Activated B cell treated with CpG ODN at 0.5 μM for 24 hours (primary cell): ENCODE measurements around the gene OPN4. TPM values are rescaled to one million over a fixed set of nuclear protein-coding genes. Genes with fewer than 3 reads are reported as not detected.
A peak's percentile ranks its signal among the peaks of the same experiment; 100 is the strongest.

Experiments used
- ATAC-seq: fragments of 200-7000 bp; cut with Tn5 transposase; one replicate; pipeline ENCODE4 v1.10.0; 2021; ENCODE audit warnings: low read depth, mild to moderate bottlenecking, moderate library complexity
- CTCF ChIA-PET: fragments of 350-600 bp; sonication (Branson Sonifier 250); formaldehyde crosslinking; loops from one replicate; lab custom pipeline; 2021; ENCODE audit warnings: antibody characterized with exemption; lab: Charles Lee
- POLR2A ChIA-PET: fragments of 350-600 bp; sonication (Branson Sonifier 250); formaldehyde crosslinking; loops from one replicate; lab custom pipeline; 2021; ENCODE audit warnings: antibody characterized with exemption; lab: Charles Lee
- DNase-seq: peaks from one replicate; pipeline ENCODE4 v3.0.0; 2022
- H3K27ac Mint-ChIP-seq: one replicate; pipeline ENCODE4 v1.8.0; 2020; ENCODE audit warnings: mixed read lengths
- H3K27me3 Mint-ChIP-seq: one replicate; pipeline ENCODE4 v1.8.0; 2021; ENCODE audit warnings: mixed read lengths
- H3K36me3 Mint-ChIP-seq: one replicate; pipeline ENCODE4 v1.8.0; 2021; ENCODE audit warnings: low read depth, mixed read lengths
- H3K4me1 Mint-ChIP-seq: one replicate; pipeline ENCODE4 v1.8.0; 2021; ENCODE audit warnings: mixed read lengths
- H3K4me3 Mint-ChIP-seq: one replicate; pipeline ENCODE4 v1.8.0; 2020; ENCODE audit warnings: mild to moderate bottlenecking, mixed read lengths
- H3K9me3 Mint-ChIP-seq: one replicate; pipeline ENCODE4 v1.8.0; 2020; ENCODE audit warnings: mixed read lengths
- CTCF ChIP-seq: fragments of 200-600 bp; IDR thresholded peaks from one replicate; pipeline ENCODE4 v1.8.0; 2022; ENCODE audit warnings: antibody characterized with exemption, mild to moderate bottlenecking
- intact Hi-C: fragments of 100-400 bp; cut with micrococcal nuclease; formaldehyde crosslinking; loops from one replicate; pipeline ENCODE4 v1.15.1; 2024
- total RNA-seq: library from RNA; stranded (reverse); gene quantifications from 2 replicates; pipeline ENCODE4 v1.2.3, GENCODE V29; 2022

Gene OPN4
- not detected in 2 replicates for total RNA-seq

GRCh38 chr10:86654411-86655172 lies at the start of gene OPN4:
Gene OPN4, plus strand, starts transcription at chr10:86654547. Its CDS starts 237 bp downstream, at chr10:86654784.
- intact Hi-C loops, result no loop called here
- H3K9me3 Mint-ChIP-seq, result no peaks in the 10 kb centered on the region
- no peak for ATAC-seq
- TF ChIP-seq CTCF, result no peak
- peak; percentile 4 for DNase-seq
- no peaks in the 10 kb centered on the region for H3K36me3 Mint-ChIP-seq
- H3K27me3 Mint-ChIP-seq, result peaks cover 6% of the 10 kb centered on the region
- no peaks in the 10 kb centered on the region for H3K4me1 Mint-ChIP-seq
- no peak within 1 kb of the TSS for H3K4me3 Mint-ChIP-seq
- H3K27ac Mint-ChIP-seq, result no peak within 1 kb of the TSS
- CTCF ChIA-PET, result no interaction called here
- POLR2A ChIA-PET, result interaction anchor here (0.6 kb wide), 1 partner anchor 24 kb away, joined by 4 read pairs; no protein-coding TSS in a partner anchor

DNA sequence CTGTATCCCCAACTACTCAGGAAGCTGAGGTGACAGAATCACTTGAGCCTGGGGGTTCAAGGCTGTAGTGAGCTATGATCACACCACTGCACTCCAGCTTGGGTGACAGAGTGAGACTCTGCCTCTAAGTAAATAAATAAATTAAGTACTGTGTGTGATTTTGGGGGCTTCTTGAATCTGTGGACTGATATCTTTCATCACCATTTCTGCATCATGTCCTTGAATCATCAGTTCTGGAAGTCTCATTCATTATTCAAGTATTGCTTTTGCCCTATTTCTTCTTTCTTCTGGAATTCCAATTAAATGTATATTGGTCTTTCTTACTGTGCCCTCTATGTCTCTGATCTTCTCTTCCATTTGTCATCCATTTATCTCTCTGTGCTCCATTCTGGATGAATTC lies 46.7 kb upstream of the OPN4 start:
- intact Hi-C loops, result no loop called here
- no peak for TF ChIP-seq CTCF
- H3K9me3 Mint-ChIP-seq, result peaks cover 6% of the 10 kb centered on the region
- ChIA-PET CTCF (no interaction called here), POLR2A (no interaction called here)
- H3K4me1 Mint-ChIP-seq, result no peaks in the 10 kb centered on the region
- H3K36me3 Mint-ChIP-seq, result no peaks in the 10 kb centered on the region
- no peak overlapping the region for H3K4me3 Mint-ChIP-seq
- H3K27ac Mint-ChIP-seq, result no peak overlapping the region
- DNase-seq, result no peak
- H3K27me3 Mint-ChIP-seq, result peaks cover 25% of the 10 kb centered on the region
- no peak for ATAC-seq

- no peak overlapping the region for H3K4me3 Mint-ChIP-seq
- ATAC-seq, result no peak
- peaks cover 25% of the 10 kb centered on the region for H3K27me3 Mint-ChIP-seq
- ChIA-PET POLR2A (no interaction called here), CTCF (no interaction called here)
- no peaks in the 10 kb centered on the region for H3K4me1 Mint-ChIP-seq
- intact Hi-C loops, result no loop called here
- DNase-seq, result no peak
- no peaks in the 10 kb centered on the region for H3K36me3 Mint-ChIP-seq
- no peak for TF ChIP-seq CTCF
- H3K27ac Mint-ChIP-seq, result no peak overlapping the region
- H3K9me3 Mint-ChIP-seq, result peaks cover 7% of the 10 kb centered on the region
Measured at GRCh38 chr10:86609920-86610319, 44.4 kb upstream of the OPN4 start.

DNA sequence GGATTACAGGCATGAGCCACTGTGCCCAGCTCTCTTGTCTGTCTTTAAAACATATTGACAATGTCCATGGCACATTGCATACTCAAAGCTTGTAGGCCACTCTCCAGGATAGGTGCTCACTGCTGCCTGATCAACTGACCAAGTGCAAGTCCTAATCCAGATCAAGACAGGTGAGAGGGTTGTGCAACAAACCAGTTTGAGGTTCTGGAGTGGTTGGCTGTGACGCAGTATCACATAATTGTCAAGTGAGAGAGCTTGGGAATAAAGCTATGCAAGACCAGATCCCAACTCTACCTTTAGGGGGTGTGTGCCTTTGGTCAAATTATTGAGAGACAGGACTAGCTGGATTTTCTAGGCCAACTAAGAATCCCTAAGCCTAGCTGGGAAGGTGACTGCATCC lies 43.0 kb upstream of the OPN4 start:
- CTCF ChIA-PET, result no interaction called here
- no peak for TF ChIP-seq CTCF
- peaks cover 14% of the 10 kb centered on the region for H3K9me3 Mint-ChIP-seq
- H3K27me3 Mint-ChIP-seq, result peaks cover 25% of the 10 kb centered on the region
- POLR2A ChIA-PET, result no interaction called here
- no peak overlapping the region for H3K4me3 Mint-ChIP-seq
- intact Hi-C loops, result no loop called here
- H3K36me3 Mint-ChIP-seq, result no peaks in the 10 kb centered on the region
- DNase-seq (no peak), ATAC-seq (no peak)
- no peaks in the 10 kb centered on the region for H3K4me1 Mint-ChIP-seq
- H3K27ac Mint-ChIP-seq, result no peak overlapping the region

DNA sequence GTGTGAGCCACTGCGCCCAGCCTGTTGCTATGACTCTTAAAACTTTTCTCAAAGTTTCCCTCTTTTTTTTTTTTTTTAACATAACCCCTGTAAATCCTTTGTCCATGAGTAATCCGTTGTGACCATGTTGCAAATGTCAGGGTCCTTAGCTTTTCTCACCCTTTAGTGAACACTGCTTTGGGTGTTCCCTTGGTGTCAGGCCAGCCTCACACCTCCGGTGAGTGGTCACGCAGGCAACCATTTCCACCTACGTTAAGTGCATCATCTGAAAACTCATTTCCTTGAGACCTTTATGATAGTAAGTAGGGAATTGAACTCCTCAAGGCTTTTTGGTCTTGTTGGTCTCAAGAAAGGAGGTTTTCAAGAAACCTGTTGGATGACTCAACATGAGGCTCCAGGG lies 41.3 kb upstream of the OPN4 start:
- Mint-ChIP-seq H3K27ac (no peak overlapping the region), H3K36me3 (no peaks in the 10 kb centered on the region), H3K9me3 (peaks cover 12% of the 10 kb centered on the region), H3K27me3 (peaks cover 21% of the 10 kb centered on the region), H3K4me3 (no peak overlapping the region), H3K4me1 (no peaks in the 10 kb centered on the region)
- TF ChIP-seq CTCF, result no peak
- CTCF ChIA-PET, result no interaction called here
- ATAC-seq (no peak), DNase-seq (no peak)
- POLR2A ChIA-PET, result no interaction called here
- intact Hi-C loops, result no loop called here
